Loucy (cell line): ENCODE measurements around the gene PTGER3.

Experiments used
- EZH2phosphoT487 ChIP-seq: fragments of 200-600 bp; IDR thresholded peaks from 2 replicates; pipeline ENCODE4 v1.6.1; 2018; ENCODE audit warnings: antibody characterized with exemption, mild to moderate bottlenecking, moderate library complexity, borderline replicate concordance
- TF ChIP-seq, protein P1 (sequence below): fragments of 200-600 bp; sonication (generic); conservative IDR thresholded peaks from 2 replicates; pipeline ENCODE4 v1.5.1; 2014; ENCODE audit warnings: mild to moderate bottlenecking, antibody characterized with exemption, low read length

DNA sequence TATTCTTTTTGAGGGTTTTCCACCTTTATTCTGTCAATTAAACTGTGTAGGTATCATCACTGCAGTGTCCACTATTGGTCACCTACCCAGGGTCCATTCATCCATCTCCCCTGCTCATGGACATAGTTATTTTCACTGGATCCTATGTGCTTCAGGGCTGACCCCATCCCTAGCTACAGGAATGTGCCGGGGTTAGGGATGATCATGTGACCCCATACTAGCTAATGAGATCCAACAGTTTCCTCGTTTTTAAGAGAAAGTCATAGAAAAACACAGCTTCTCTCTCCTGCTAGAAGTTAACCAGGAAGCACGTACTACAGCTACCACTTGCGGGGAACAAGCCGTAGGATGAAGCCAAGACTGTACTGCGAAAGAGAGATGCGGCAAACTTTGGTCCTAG is 19.6 kb downstream of the PTGER3 start:
- TF ChIP-seq, protein P1, sequence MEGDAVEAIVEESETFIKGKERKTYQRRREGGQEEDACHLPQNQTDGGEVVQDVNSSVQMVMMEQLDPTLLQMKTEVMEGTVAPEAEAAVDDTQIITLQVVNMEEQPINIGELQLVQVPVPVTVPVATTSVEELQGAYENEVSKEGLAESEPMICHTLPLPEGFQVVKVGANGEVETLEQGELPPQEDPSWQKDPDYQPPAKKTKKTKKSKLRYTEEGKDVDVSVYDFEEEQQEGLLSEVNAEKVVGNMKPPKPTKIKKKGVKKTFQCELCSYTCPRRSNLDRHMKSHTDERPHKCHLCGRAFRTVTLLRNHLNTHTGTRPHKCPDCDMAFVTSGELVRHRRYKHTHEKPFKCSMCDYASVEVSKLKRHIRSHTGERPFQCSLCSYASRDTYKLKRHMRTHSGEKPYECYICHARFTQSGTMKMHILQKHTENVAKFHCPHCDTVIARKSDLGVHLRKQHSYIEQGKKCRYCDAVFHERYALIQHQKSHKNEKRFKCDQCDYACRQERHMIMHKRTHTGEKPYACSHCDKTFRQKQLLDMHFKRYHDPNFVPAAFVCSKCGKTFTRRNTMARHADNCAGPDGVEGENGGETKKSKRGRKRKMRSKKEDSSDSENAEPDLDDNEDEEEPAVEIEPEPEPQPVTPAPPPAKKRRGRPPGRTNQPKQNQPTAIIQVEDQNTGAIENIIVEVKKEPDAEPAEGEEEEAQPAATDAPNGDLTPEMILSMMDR: no peak
- no peak for TF ChIP-seq EZH2phosphoT487
